HepG2 (cell line): ENCODE measurements around the gene PRDM12. TPM values are rescaled to one million over a fixed set of nuclear protein-coding genes. Genes with fewer than 3 reads are reported as not detected.

Source experiments
- BCL3 ChIP-seq: sonication (generic); formaldehyde crosslinking; IDR thresholded peaks from 2 replicates; pipeline ENCODE4 v1.5.1; 2020; ENCODE audit warnings: mild to moderate bottlenecking, missing genetic modification reagents, moderate library complexity
- CEBPB ChIP-seq: IDR thresholded peaks from 2 replicates; pipeline ENCODE4 v1.6.1; 2011; ENCODE audit warnings: low read depth, low read length, improper control_type of control experiment, borderline replicate concordance
- HMGXB4 ChIP-seq, 2 experiments: sonication (generic) in 1 of 2; formaldehyde crosslinking in 1 of 2; IDR thresholded peaks; 2 replicates each; pipeline versions ENCODE4 v1.4.0 to v1.6.1; 2018 to 2020; ENCODE audit warnings: missing genetic modification reagents in 2 of 2, borderline replicate concordance in 1 of 2, low read depth in 1 of 2, mild to moderate bottlenecking in 1 of 2, missing biosample characterization in 1 of 2
- HNRNPLL ChIP-seq: fragments of 200-400 bp; formaldehyde crosslinking; IDR thresholded peaks from 2 replicates; pipeline ENCODE4 v1.6.1; 2017; ENCODE audit warnings: mild to moderate bottlenecking, low read depth, low read length; ENCODE audit not compliant: poor library complexity, severe bottlenecking
- KLF12 ChIP-seq: sonication (generic); formaldehyde crosslinking; IDR thresholded peaks from 2 replicates; pipeline ENCODE4 v1.4.0; 2020; ENCODE audit warnings: missing genetic modification reagents, borderline replicate concordance
- MTA1 ChIP-seq: sonication (generic); formaldehyde crosslinking; IDR thresholded peaks from 2 replicates; pipeline ENCODE4 v1.4.0; 2020; ENCODE audit warnings: missing genetic modification reagents, mild to moderate bottlenecking, borderline replicate concordance
- PATZ1 ChIP-seq: sonication (generic); formaldehyde crosslinking; IDR thresholded peaks from 2 replicates; pipeline ENCODE4 v1.4.0; 2020; ENCODE audit warnings: missing genetic modification reagents
- TAF15 ChIP-seq: fragments of 200-400 bp; formaldehyde crosslinking; IDR thresholded peaks from one replicate; pipeline ENCODE4 v1.6.1; 2018; ENCODE audit warnings: mild to moderate bottlenecking, low read depth, low read length; ENCODE audit not compliant: poor library complexity, severe bottlenecking
- THAP7 ChIP-seq: sonication (generic); formaldehyde crosslinking; IDR thresholded peaks from 2 replicates; pipeline ENCODE4 v1.8.1; 2023; ENCODE audit warnings: mild to moderate bottlenecking, missing genetic modification reagents
- UBTF ChIP-seq: sonication (generic); formaldehyde crosslinking; IDR thresholded peaks from 2 replicates; pipeline ENCODE4 v1.4.0; 2020; ENCODE audit warnings: mild to moderate bottlenecking, missing genetic modification reagents
- ZMYM3 ChIP-seq: sonication (generic); formaldehyde crosslinking; IDR thresholded peaks from 2 replicates; pipeline ENCODE4 v1.5.1; 2020; ENCODE audit warnings: mild to moderate bottlenecking, missing genetic modification reagents
- ZNF362 ChIP-seq: sonication (generic); formaldehyde crosslinking; IDR thresholded peaks from 2 replicates; pipeline ENCODE4 v1.4.0; 2020; ENCODE audit warnings: missing genetic modification reagents, mild to moderate bottlenecking, borderline replicate concordance
- ZNF629 ChIP-seq: sonication (generic); formaldehyde crosslinking; conservative IDR thresholded peaks from 2 replicates; pipeline ENCODE4 v1.5.0; 2020; ENCODE audit warnings: missing genetic modification reagents
- ZNF800 ChIP-seq: sonication (generic); formaldehyde crosslinking; IDR thresholded peaks from 2 replicates; pipeline ENCODE4 v1.4.0; 2020; ENCODE audit warnings: missing genetic modification reagents
- ZSCAN9 ChIP-seq: IDR thresholded peaks from 2 replicates; pipeline ENCODE4 v1.6.1; 2016; ENCODE audit warnings: borderline replicate concordance
- polyA plus RNA-seq, 8 experiments: library from polyadenylated mRNA; depleted of rRNA in 3 of 8; stranded (reverse) in 7 of 8; unstranded in 1 of 8; fragments of >200 nt; fragmentation: Illumina TruSeq in 4 of 8; extraction: Trizol in 4 of 8; gene quantifications; 2 replicates each; pipeline versions ENCODE4 v1.2.1 to v1.2.3, GENCODE V29; 2011 to 2016; ENCODE audit warnings: low read depth in 4 of 8, missing spikeins in 1 of 8, mixed read lengths in 1 of 8; ENCODE audit not compliant: insufficient read depth in 1 of 8
- total RNA-seq, 5 experiments: library from RNA; depleted of rRNA; stranded (reverse); fragments of >200 nt; fragmentation: Illumina TruSeq; extraction: Trizol; gene quantifications; 2 replicates each; pipeline ENCODE4 v1.2.3, GENCODE V29; 2016; ENCODE audit warnings: low read depth in 1 of 5

Gene PRDM12
- total and polyA plus RNA-seq, 2 of the 13 experiments (the other 11 are each of a cell fraction or from before 2014, with no cell fraction given), result 0.04 to 0.07 TPM

- no peak for TF ChIP-seq KLF12 (CRISPR knock-in tag)
- TF ChIP-seq THAP7 (CRISPR knock-in tag), result 0 out of 2 replicates have a peak, but pooled peaks have one; percentile 38
- TF ChIP-seq HNRNPLL, result peak; percentile 7
- TF ChIP-seq HMGXB4 (CRISPR knock-in tag; IDR thresholded peaks at IDR 0.05; ENCODE audit: borderline replicate concordance in 1 of 2, low read depth in 1 of 2), result peak; percentile 5 to 13; a peak in 2 of 4 replicates
- peak; percentile 30; the same call in 1 of the 2 replicates for TF ChIP-seq BCL3 (CRISPR knock-in tag)
- TF ChIP-seq ZSCAN9, result no peak
- peak; percentile 64; the same call in 1 of the 2 replicates for TF ChIP-seq PATZ1 (CRISPR knock-in tag)
- TF ChIP-seq CEBPB, result peak; percentile 8; the same call in 1 of the 2 replicates
- 0 out of 2 replicates have a peak, but pooled peaks have one; percentile 3 for TF ChIP-seq ZMYM3 (CRISPR knock-in tag)
- TF ChIP-seq ZNF800 (CRISPR knock-in tag), result peak; percentile 24; the same call in 1 of the 2 replicates
- TF ChIP-seq ZNF629 (CRISPR knock-in tag), result peak; percentile 69
- TF ChIP-seq UBTF, result peak; percentile 33
- no peak for TF ChIP-seq ZNF362 (CRISPR knock-in tag)
- TF ChIP-seq TAF15, result peak; percentile 63
- peak; percentile 26; the same call in 1 of the 2 replicates for TF ChIP-seq MTA1 (CRISPR knock-in tag)
Observed at GRCh38 chr9:130681769-130682420, 17.5 kb downstream of the PRDM12 start (continued).
